Ishikawa (cell line): ENCODE measurements around the gene YY2.

Source experiments
- CEBPB ChIP-seq: IDR thresholded peaks from 2 replicates; pipeline ENCODE4 v1.6.1; 2012
- CREB1 ChIP-seq: IDR thresholded peaks from 2 replicates; pipeline ENCODE4 v1.6.1; 2012; ENCODE audit warnings: low read depth
- EGR1 ChIP-seq: IDR thresholded peaks from 2 replicates; pipeline ENCODE4 v1.6.1; 2012
- EP300 ChIP-seq: IDR thresholded peaks from 2 replicates; pipeline ENCODE4 v1.6.1; 2012; ENCODE audit warnings: borderline replicate concordance
- FOXM1 ChIP-seq: IDR thresholded peaks from 2 replicates; pipeline ENCODE4 v1.6.1; 2012; ENCODE audit warnings: low read depth, borderline replicate concordance
- NFIC ChIP-seq: IDR thresholded peaks from 2 replicates; pipeline ENCODE4 v1.6.1; 2012
- RAD21 ChIP-seq: IDR thresholded peaks from 2 replicates; pipeline ENCODE4 v1.6.1; 2012; ENCODE audit warnings: low read depth
- TAF1 ChIP-seq: IDR thresholded peaks from 2 replicates; pipeline ENCODE4 v1.6.1; 2012; ENCODE audit warnings: low read depth, mild to moderate bottlenecking
- TCF12 ChIP-seq: IDR thresholded peaks from 2 replicates; pipeline ENCODE4 v1.6.1; 2012; ENCODE audit warnings: low read depth
- TEAD4 ChIP-seq: IDR thresholded peaks from 2 replicates; pipeline ENCODE4 v1.6.1; 2012
- YY1 ChIP-seq: IDR thresholded peaks from 2 replicates; pipeline ENCODE4 v1.6.1; 2012; ENCODE audit warnings: low read depth
- ZBTB7A ChIP-seq: IDR thresholded peaks from 2 replicates; pipeline ENCODE4 v1.6.1; 2012; ENCODE audit warnings: low read depth
- TF ChIP-seq, protein P1 (sequence below): IDR thresholded peaks from 2 replicates; pipeline ENCODE4 v1.6.1; 2012
- TF ChIP-seq, protein P2 (sequence below): IDR thresholded peaks from 2 replicates; pipeline ENCODE4 v1.6.1; 2012
- TF ChIP-seq, protein P3 (sequence below): IDR thresholded peaks from 2 replicates; pipeline ENCODE4 v1.6.1; 2012; ENCODE audit warnings: low read depth, mild to moderate bottlenecking

The YY2 gene

DNA sequence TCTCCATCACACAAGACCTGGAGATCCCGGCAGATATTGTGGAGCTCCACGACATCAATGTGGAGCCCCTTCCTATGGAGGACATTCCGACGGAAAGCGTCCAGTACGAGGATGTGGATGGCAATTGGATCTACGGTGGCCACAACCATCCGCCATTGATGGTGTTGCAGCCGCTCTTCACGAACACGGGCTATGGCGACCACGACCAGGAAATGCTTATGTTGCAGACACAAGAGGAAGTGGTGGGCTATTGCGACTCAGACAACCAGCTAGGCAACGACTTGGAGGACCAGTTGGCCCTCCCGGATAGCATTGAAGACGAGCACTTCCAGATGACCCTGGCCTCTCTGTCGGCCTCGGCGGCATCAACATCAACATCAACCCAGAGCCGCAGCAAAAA, 717 bp downstream of the YY2 start:
- no peak for TF ChIP-seq TEAD4
- TF ChIP-seq CEBPB, result no peak
- no peak for TF ChIP-seq RAD21
- no peak for TF ChIP-seq ZBTB7A
- TF ChIP-seq TAF1, result no peak
- no peak for TF ChIP-seq EP300
- no peak for TF ChIP-seq YY1
- TF ChIP-seq, protein P1, sequence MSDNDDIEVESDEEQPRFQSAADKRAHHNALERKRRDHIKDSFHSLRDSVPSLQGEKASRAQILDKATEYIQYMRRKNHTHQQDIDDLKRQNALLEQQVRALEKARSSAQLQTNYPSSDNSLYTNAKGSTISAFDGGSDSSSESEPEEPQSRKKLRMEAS, result no peak
- TF ChIP-seq FOXM1, result no peak

DNA sequence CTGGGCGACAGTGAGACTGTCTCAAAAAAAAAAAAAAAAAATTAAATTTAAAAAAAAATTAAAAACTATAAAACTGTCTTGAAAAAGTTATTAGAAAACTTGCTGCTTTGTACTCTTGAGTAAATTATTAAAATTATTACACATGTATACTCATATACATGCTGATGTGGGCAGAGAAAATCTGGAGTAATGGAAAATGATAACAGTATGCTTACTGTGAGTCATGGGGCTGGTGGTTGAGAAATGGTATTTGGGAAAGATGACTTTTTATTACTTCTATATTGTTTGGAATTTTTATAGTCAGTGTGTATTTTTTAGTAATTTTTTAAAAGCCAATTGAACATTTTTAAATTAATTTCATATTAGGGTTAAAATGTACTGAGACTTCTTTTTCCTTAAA, 7.5 kb downstream of the YY2 start:
- TF ChIP-seq FOXM1 (no peak), CEBPB (no peak), EP300 (no peak), CREB1 (no peak), TCF12 (no peak), NFIC (no peak), RAD21 (no peak)

DNA sequence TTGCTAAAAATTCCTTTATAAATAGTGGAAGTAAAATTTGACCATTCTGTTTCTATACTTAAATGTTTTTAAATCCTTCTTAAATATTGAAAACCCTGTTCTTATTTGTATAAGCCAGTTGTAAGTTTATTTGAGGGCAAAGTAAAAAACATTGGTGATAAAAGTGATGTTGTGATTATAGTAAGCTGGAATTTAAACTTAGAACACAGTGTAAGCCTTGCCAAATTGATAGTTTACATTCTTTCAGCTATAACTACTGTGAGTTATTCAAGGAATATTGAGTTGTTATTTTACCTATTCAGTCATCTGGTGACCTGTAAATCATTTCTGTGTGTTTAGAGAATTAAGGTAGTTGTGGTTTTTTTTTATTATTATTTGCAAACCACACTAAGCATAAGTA, 9.6 kb downstream of the YY2 start:
- TF ChIP-seq CEBPB, result no peak
- no peak for TF ChIP-seq TCF12
- TF ChIP-seq ZBTB7A, result no peak
- TF ChIP-seq YY1, result no peak
- TF ChIP-seq, protein P2, sequence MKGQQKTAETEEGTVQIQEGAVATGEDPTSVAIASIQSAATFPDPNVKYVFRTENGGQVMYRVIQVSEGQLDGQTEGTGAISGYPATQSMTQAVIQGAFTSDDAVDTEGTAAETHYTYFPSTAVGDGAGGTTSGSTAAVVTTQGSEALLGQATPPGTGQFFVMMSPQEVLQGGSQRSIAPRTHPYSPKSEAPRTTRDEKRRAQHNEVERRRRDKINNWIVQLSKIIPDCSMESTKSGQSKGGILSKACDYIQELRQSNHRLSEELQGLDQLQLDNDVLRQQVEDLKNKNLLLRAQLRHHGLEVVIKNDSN, result no peak
- TF ChIP-seq EGR1, result no peak
- no peak for TF ChIP-seq FOXM1

DNA sequence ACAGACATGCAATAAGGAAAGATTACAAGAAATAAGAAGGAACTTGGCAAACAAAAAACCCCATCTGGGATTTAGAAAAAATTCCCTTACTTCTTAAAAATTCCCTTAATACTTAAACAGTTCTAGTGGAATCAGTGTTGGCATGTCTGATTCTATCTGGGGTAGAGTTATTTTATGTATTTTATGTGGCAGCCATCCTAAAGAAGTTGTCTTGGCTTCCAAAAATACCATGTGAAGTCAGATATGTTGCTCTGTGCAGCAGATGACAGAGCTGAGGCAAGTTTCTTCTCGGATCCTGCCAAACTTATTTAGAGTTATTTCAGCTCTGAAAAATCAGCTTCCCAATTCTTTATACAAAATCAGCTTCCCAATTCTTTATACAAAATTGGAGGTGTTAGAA, 14.7 kb downstream of the YY2 start:
- TF ChIP-seq FOXM1, result no peak
- no peak for TF ChIP-seq EP300
- TF ChIP-seq, protein P2, result no peak

- TF ChIP-seq, protein P2, result no peak
- TF ChIP-seq, protein P3, sequence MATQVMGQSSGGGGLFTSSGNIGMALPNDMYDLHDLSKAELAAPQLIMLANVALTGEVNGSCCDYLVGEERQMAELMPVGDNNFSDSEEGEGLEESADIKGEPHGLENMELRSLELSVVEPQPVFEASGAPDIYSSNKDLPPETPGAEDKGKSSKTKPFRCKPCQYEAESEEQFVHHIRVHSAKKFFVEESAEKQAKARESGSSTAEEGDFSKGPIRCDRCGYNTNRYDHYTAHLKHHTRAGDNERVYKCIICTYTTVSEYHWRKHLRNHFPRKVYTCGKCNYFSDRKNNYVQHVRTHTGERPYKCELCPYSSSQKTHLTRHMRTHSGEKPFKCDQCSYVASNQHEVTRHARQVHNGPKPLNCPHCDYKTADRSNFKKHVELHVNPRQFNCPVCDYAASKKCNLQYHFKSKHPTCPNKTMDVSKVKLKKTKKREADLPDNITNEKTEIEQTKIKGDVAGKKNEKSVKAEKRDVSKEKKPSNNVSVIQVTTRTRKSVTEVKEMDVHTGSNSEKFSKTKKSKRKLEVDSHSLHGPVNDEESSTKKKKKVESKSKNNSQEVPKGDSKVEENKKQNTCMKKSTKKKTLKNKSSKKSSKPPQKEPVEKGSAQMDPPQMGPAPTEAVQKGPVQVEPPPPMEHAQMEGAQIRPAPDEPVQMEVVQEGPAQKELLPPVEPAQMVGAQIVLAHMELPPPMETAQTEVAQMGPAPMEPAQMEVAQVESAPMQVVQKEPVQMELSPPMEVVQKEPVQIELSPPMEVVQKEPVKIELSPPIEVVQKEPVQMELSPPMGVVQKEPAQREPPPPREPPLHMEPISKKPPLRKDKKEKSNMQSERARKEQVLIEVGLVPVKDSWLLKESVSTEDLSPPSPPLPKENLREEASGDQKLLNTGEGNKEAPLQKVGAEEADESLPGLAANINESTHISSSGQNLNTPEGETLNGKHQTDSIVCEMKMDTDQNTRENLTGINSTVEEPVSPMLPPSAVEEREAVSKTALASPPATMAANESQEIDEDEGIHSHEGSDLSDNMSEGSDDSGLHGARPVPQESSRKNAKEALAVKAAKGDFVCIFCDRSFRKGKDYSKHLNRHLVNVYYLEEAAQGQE, result no peak
- TF ChIP-seq TAF1 (no peak), EGR1 (no peak), TEAD4 (no peak), RAD21 (no peak), NFIC (no peak), CEBPB (no peak), YY1 (no peak)
These were observed 17.4 kb downstream of the YY2 start for GRCh38 chrX:21873063-21873775.

DNA sequence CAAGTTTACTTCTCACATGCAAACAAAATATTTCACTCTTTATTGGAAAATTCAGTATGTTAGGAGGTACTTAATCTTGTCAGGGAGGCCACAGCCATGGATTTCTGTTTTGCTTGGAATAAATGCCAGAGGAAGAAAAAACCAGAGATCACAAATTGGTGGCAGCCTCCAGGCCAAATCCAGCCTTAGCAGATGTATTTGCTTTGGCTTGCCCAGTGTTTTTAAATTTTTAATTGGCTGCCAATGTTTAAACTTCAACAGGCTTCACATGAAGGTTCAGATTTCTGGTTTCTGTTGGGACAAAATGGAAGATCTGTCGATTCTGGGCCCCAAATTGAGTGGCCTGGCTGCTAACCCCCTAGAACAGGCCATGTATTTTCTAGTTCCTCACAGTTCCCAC, 19.2 kb downstream of the YY2 start:
- no peak for TF ChIP-seq TCF12
- TF ChIP-seq TAF1, result no peak
- no peak for TF ChIP-seq EGR1
- no peak for TF ChIP-seq FOXM1
- no peak for TF ChIP-seq CEBPB
- no peak for TF ChIP-seq CREB1
- no peak for TF ChIP-seq YY1
- no peak for TF ChIP-seq NFIC
- TF ChIP-seq ZBTB7A, result no peak
- TF ChIP-seq, protein P2, result no peak
- no peak for TF ChIP-seq TEAD4
- TF ChIP-seq, protein P3, result no peak
- TF ChIP-seq EP300, result no peak
- TF ChIP-seq, protein P1, result no peak
- TF ChIP-seq RAD21, result no peak
